G401.6 (cell line): ENCODE results near the gene DOCK11.

Experiments used
- FAIRE-seq: peaks from 2 replicates; lab custom pipeline; 2012; peaks lifted over from hg19 to GRCh38; lab: Jason Lieb, UNC

The DOCK11 gene

GRCh38 chrX:118632862-118633261, 137.2 kb downstream of the DOCK11 start:
- FAIRE-seq = no peak

GRCh38 chrX:118633530-118633929, 137.9 kb downstream of the DOCK11 start:
- no peak for FAIRE-seq

- no peak for FAIRE-seq
These were observed 138.7 kb downstream of the DOCK11 start for GRCh38 chrX:118634336-118634735.

GRCh38 chrX:118637997-118638396, 142.4 kb downstream of the DOCK11 start:
- peak; percentile 92 for FAIRE-seq

- FAIRE-seq = peak; percentile 92
These were observed 148.8 kb downstream of the DOCK11 start for GRCh38 chrX:118644378-118644777.

- no peak for FAIRE-seq
These were observed 157.1 kb downstream of the DOCK11 start for GRCh38 chrX:118652717-118653116.

GRCh38 chrX:118654331-118654730, 158.7 kb downstream of the DOCK11 start:
- no peak for FAIRE-seq

- FAIRE-seq = no peak
These were observed 160.1 kb downstream of the DOCK11 start for GRCh38 chrX:118655561-118656246.

GRCh38 chrX:118657413-118657812, 161.8 kb downstream of the DOCK11 start:
- no peak for FAIRE-seq

GRCh38 chrX:118660085-118660484, 164.5 kb downstream of the DOCK11 start:
- no peak for FAIRE-seq

- no peak for FAIRE-seq
These were observed 169.6 kb downstream of the DOCK11 start for GRCh38 chrX:118665204-118665603.

GRCh38 chrX:118666521-118666920, 170.9 kb downstream of the DOCK11 start:
- no peak for FAIRE-seq

GRCh38 chrX:118669435-118669834, 173.8 kb downstream of the DOCK11 start:
- FAIRE-seq = no peak

- no peak for FAIRE-seq
These were observed 179.8 kb downstream of the DOCK11 start for GRCh38 chrX:118675326-118675965.

GRCh38 chrX:118675966-118676349, 180.3 kb downstream of the DOCK11 start:
- FAIRE-seq = no peak

- no peak for FAIRE-seq
These were observed 181.7 kb downstream of the DOCK11 start for GRCh38 chrX:118677318-118677717.

- no peak for FAIRE-seq
These were observed 183.7 kb downstream of the DOCK11 start for GRCh38 chrX:118679290-118679689.

GRCh38 chrX:118682258-118683014, 186.8 kb downstream of the DOCK11 start:
- FAIRE-seq = no peak

- FAIRE-seq = no peak
These were observed 189.8 kb downstream of the DOCK11 start for GRCh38 chrX:118685393-118685792.

GRCh38 chrX:118688935-118689334, 193.3 kb downstream of the DOCK11 start:
- no peak for FAIRE-seq

GRCh38 chrX:118693843-118694242, 198.2 kb downstream of the DOCK11 start:
- FAIRE-seq = no peak

GRCh38 chrX:118694638-118695037, 199.0 kb downstream of the DOCK11 start:
- FAIRE-seq = no peak

- no peak for FAIRE-seq
These were observed 203.0 kb downstream of the DOCK11 start for GRCh38 chrX:118698516-118699170.
